Activated CD8-positive, alpha-beta memory T cell treated with anti-CD3 and anti-CD28 coated beads, Interleukin-2, amount 50 U/mL, for 1 hour (primary cell): ENCODE data around the gene PPP1R9A.

Experiments
- DNase-seq: peaks from one replicate; pipeline ENCODE4 v3.0.0-alpha.2; 2020; ENCODE audit errors: extremely low read depth

PPP1R9A gene

DNA sequence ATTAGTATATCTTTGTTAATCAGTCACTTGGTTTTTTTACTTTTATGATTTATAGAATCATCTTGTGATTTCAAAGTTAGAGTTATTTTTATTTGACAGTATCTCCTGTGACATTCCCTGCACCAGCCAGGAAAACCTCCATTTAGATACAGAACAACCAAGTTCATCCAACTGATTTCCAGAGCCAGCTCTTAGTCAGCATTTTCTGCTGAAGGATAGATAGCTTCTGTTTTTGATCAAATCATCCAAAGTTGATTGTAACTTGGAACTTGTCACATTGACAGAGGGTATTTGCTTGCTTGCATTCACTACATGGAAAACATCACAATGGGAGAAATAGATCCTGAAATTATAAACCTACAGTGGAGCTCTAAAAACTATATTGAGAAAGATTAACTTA, 294.3 kb downstream of the PPP1R9A start:
- no peak for DNase-seq

DNA sequence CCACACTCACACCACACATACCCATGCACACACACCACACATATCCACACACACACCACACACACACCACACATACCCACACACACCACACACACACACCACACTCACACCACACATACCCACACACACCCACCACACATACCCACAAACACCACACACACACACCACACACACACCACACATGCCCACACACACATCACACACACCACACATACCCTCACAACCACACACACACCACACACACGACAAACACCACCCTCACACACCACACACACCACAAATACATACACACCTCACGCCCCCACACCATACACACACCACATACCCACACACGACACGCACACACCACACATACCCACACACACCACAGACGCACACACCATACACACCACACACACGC, 297.2 kb downstream of the PPP1R9A start:
- DNase-seq = no peak

DNA sequence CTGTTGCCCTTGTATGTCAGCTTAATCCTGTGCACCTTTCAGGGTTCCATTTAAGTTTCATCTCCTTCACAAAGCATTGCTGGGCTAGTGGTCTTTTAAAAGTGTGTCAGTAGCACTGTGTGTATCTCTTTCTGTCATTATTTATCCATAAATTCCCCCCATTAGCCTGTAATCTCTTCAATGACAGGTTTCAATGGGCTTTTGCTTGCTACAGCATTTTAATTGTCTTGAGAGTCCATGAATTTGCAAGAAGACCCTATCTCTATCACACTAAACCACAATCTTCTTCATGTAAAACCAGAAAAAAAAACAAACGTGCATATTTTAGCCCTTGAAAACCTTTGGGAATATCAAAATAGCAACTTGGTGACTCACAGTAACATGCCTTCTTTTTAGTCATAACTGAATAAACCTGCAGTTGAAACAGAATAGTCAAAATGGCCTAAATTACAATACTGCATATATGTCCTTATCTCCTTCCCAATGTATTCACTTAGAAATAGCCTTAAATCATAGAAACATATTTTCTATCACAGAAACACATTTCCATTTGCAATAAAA, 298.4 kb downstream of the PPP1R9A start:
- no peak for DNase-seq

DNA sequence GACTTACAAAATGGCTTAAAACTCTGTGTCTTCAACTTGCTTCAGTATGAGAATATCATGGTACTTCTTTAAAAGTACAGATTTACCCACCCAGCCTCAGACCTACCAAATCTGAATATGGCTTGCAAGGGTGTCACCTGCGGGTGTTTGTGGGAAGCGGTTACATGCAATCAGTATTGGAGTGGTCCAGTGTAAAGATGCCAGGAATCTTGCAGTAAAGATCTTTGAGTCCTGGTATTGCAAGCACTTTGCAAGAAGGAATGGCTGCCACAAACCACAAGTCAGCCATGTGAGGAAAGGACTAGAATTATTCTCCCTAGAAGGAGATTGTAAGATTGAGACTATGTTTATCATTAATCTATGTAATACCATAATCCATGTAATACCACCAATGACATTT, 301.9 kb downstream of the PPP1R9A start:
- no peak for DNase-seq

DNA sequence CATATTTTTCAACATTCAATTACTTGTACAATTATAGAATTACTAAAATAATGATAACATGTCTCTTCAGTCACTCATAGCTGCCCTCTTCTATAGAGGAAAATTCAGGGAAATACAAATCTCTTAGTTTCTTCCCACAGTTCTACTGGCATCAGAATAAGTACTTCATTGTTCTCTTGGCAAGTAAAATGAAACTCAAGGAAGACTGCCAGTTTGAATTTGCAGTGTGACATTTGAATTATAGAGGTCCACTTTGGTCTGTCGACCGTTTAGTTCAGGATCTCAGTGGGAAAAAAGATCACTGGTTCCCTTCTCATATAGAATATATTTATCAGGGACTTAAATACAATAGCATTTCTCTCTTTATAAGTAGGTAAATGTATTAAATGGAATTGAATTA, 302.4 kb downstream of the PPP1R9A start:
- no peak for DNase-seq

DNA sequence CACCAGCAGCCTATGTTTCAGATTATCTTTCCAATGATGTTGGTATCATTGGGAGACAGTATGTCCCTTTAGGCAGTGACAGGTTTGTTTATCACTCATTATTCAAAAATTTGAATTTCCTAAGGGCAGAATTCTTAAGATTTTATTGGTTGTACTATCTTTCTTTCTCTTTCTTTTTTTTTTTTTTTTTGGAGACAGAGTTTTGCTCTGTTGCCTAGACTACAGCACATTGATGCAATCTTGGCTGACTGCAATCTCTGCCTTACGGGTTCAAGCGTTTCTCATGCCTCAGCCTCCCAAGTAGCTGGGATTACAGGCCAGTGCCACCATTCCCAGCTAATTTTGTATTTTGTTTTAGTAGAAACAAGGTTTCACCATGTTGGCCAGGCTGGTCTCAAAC, 305.8 kb downstream of the PPP1R9A start:
- no peak for DNase-seq

DNA sequence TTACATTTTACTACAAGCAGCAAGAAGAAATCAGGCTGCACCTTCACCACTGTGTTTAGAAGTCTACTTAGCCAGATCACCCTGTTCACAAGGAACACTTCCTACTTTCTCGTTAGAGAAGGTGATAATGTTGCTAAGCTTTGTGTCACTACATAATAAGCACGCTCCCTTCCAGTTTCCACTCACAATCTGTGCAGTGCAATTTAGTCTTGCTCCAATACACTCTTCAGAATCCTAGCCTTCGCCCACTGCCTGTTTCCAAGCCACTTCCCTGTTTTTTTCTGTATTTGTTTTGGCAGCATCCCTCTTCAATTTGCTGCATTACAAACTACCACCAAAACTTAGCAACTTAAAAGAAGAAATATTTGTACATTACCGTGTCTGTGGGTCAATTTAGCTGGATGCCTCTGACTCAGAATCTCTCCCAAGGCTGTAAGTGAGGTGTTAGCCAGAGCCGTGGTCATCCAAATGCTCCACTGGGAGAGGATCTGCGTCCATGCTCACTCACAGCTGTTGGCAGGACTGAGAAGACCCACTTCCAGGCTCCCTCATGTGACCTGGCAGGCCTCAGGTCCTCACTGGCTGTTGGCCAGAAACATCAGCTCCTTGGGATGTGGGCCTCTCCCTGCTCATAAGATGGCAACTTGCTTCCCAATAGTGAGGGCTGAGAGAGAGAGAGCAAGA, 306.6 kb downstream of the PPP1R9A start:
- DNase-seq = no peak

DNA sequence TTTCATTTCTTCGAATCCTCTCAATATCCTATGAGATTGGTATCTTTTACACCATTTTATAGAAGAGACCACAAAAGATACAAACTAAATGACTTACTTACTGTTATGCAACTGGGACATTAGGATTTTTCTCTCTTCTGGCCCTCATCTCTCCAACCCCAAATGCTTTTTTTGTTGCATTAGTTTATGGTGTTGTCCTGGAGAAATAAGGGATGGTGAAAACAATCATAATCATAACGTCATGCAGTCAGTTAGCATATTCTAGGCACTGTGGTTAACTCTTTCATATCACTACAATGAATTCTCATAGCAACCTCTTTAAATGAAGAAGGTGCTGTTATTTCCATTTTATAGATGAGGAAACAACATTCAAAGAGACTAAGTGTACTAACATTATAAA, 312.3 kb downstream of the PPP1R9A start:
- no peak for DNase-seq

DNA sequence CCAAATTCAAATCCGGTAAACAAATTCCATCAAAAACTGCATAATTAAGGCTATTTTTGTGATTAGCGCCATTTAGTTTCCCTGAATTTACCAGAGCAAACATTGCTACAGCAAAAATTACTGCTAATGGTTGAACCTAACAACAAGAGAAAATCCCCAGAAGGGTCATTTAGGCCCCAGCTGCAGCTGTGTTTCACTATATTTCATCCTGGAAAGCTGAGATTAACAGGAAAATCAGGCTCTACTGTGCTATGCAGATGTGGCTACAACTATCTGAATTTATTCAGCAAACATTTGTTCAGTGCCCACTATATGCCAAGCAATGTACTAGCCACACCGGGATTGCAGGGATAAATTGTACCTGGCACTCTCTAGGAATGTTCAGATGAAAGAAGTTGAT, 312.9 kb downstream of the PPP1R9A start:
- DNase-seq = no peak

DNA sequence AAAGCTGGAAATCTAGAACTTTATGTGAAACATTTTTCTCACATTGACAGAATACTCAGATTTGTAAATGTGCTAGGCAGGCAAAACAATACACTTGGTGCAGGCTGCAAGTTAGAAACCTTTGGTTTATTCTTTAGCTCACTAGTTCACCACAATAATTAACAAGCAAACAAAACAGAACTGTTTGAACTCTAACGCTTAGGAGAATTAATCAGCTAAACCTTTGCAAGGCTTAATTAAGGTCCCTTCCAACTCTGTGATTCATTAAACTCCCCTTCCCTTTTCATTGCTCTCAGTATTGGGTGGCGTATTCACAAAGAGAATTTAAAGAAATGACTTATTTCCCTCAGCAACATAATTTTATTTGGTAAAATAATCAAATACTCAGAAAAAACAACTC, 317.9 kb downstream of the PPP1R9A start:
- DNase-seq = no peak

DNA sequence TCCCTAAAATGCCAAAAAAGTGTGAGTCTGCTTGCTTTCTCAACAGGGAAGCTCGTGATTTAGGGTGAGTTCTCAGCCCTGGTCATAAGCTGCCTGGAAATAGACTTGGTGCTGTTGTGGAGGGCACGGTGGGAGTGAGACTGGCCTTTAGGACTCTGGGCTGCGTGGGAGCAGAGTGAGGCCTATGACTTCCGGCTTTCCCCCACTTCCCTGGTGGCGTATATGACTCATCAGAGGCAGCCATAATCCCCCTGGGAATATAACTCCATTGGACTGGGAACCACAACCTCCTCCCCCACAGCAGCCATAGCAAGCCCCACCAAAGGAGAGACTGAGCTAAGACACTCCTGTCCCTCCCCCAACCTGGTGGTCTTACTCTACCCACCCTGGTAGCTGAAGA, 321.9 kb downstream of the PPP1R9A start:
- no peak for DNase-seq

DNA sequence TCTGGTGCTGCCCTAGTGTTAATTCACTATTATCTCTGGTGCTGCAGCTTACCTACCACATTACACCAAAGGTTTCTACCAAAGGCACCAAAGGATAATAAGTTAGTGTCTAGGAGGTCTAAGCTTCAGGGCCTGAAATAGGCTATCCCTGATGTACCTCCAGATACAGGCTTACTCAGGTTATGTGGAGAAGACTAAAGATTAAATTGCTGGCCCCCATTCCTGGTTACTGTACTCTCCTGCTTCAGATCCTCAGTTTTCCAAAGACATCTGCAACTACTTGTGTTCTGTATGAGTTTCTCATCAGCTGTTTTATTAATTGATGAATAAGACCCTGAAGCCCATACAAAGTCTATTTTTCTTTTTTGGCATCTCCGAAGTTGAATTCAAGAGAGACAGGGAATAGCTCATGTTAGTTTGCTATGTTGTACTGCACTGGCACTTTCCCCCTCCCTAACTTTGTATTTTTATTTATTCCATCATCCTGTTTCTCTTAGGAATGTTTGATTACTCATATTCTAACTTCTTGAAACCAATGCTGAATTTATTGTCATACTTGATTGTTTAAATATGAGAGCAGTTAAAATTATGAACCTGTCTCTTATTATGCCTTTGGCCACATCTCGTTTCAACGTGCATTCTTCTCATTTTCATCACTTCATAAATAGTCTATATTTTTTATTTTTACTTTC, 331.0 kb downstream of the PPP1R9A start:
- no peak for DNase-seq

DNA sequence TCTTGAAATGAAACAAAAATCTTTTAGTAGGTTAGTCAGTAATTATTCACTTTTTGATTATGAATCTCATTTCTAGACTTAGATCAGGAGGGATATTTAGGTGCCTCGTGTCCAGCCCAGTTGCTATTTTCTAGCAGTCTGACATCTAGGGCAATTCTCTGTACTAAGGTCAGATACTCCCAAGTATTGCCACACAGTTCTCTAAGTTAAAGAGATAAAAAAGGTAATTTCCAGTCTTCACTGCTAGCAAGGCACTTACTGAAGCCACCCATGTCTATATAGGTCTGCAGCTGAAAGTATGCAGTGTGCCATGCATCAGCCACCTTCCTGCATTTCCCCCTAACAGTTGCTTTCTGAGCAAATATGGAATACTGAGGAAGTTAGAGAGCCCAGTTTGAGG, 333.5 kb downstream of the PPP1R9A start:
- no peak for DNase-seq

DNA sequence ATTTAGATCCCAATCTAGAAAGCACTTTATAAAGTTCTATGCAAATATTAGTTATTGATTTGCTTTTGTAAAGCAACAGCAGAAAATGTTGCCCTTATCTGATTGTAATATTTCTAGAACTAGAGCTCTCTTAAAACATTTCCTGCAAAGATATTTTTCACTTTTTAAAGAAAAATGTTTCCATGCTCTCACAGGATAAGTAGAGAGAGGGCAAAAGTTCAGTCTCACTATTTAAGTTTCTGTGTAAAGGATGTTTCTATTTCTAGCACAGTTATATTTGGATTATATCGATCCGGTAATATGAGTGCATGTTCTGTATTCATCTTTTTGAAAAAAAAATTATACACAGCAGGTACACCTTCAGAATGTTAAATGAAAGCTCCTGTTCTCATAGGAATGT, 334.9 kb downstream of the PPP1R9A start:
- DNase-seq = no peak

DNA sequence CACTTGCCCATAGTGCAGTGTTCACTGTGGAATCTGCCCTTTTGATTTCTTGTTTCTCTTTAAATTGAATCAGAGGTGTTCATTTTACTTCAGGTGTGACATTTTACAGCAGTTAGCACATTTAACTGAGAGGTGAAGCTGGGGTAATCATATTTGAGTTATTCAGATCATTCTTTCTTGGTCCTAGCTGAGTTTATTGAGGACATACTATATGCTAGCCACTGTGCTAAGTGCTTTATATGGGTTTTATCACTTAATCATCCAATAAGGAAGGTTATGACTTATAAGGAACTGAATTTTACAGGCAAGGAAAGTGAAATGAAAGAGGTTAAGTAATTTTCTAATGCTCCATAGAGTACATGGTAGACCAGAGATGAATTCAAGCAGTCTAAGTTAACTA, 337.2 kb downstream of the PPP1R9A start:
- DNase-seq = no peak

DNA sequence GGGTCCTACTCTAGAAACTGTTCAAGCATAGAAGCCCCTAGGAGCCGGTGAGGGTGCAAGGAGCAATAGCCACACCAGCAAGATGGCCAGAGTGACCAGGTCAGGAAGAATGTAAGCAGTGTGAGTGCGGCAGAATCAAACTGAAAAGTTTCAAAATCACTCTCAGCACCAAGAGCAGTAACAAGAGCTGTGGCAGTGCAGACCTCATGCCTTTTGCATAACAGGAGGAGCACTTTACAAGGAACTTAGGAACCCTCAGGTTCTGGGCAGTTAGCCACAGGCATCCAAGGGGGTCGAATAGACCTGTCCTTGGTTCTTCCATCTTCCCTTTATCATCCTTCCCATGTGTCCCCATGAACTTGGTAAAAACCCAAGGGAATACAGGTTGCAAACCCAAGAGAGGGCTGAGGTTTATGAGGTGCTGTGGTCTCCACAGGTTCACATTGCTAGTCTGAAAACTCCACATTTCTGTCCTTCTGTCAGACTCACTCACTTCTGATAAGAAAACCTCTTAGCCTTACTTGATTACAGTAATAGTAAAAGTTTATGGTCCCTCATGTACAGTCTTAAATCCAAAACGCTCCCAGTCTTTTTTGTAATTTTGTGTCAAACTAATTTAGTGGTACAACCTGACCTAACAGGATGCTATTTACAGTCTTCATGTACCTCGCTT, 338.6 kb downstream of the PPP1R9A start:
- DNase-seq = no peak

DNA sequence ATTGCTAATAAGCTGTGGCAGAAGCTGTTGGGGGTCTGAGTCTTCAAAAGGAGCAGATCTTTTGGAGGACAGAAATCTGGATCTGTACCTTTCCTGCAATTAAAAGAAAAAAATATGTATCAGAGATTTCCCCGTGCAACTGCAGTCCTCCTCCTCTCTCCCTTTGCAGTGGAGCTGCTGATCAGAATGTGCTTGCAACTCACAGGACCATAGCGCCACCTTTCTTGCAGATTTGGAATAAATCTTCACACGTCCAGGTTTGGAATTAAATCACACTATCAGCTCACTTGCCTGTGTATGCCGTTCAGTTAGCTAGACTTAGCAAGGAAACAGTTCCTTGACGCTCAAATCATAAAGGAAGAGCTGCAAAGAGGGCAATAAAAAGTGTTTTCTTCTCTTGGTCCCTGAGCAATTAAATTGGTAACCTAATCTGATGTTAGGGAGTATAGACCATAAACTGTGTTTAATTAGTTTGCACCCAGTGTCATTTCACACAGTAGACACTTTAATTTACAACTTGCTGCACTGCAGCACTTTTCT, 339.5 kb downstream of the PPP1R9A start:
- DNase-seq = no peak

DNA sequence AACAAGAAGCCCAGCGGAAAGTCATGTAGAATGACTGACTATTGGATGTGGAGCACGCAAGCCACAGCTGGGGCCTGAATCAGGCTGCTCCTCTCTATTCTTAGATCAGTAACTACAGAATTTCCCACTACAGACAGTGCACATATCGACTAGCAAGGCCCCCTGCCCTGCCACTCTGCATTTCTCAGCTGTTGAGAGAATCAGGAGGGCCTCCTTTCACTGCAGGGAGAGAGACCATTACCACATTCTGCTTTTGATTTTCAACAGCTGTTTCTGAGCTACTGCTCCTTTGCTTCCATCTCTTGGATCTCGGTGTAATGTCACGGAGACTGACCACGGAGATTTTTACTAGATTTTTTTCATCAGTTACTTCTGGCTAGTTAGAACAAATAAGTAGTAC, 343.2 kb downstream of the PPP1R9A start:
- DNase-seq = no peak

DNA sequence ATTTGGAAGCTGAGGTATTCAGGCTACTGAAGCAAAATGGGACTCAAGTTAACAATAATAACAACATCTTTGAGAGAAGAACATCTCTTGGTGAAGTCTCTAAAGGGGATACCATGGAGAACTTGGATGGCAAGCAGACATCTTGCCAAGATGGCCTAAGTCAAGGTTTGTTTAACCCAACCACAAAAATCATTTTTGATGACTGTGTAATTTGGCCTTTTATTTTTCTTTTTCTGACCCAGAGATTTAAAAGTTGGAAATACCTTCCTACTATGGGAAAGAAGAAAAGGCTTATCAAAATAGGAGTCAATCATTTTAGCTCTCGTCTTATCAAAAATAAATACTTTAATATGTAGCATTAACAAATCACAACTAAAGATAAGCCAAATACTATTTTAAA, 344.6 kb downstream of the PPP1R9A start:
- DNase-seq = no peak

DNA sequence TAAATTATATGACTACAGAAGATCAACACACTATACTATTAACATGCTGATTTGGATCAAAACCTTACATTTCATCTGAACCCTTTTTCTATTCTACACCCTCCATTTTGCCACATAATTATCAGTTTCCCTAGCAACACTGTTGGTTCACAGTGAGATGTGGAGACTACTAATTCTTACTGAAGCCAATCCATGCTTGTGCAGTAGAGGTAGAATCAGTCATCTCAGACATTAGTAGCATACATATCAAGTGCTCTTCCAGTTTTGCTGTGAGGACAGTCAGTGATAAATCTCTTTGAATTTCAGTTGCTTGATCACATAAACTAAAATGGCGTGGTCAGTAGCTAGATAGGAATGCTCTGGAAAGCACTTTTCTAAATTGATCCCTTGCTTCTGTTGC, 346.6 kb downstream of the PPP1R9A start:
- DNase-seq = no peak

DNA sequence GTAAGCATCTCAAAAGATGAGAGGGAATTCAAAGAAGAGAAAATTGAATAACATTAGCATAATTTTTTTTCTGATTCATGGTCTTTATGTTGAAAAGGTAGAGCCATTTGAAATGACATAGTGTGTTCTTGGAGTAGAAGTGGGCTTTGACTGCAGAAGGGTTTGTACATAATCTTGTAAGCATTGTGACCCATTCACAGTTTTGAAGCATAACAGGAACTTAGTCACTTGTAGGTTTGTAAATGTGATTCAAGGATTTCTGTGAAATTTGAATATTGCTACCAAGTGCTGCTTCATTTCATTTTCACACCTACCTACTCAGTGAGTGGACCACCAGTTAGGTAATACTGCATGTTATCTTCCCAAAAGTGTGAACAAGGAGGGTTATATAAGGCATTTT, 348.3 kb downstream of the PPP1R9A start:
- no peak for DNase-seq

DNA sequence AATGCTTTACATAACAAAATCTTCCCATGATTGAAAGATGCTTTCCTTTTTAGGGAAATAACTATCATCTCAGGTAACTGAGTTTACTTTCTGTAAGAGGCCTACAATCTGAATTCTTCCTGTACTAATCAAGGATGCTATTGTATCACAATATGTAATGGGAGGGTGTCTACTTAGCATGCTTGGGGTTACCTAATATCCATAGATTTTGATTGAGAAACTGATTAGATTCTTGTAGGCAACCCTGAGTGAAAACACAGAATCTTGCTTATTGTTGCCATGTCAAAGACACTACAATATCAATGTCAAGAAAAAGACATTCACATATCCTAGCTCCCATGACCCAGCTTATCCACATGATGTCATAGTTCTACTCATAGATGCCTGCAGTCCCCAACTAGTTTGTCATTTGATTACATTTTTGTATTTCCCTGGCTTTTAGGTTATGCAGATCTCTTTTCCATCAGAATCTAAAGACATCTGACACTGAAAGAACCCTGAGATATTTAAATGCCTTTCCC, 354.6 kb downstream of the PPP1R9A start:
- DNase-seq = no peak
